Stimulated activated CD8-positive, alpha-beta memory T cell treated with anti-CD3 and anti-CD28 coated beads, Interleukin-7, amount 100 ng/mL, for 24 hours (primary cell): ENCODE measurements around the gene DCN.

Experiments used
- DNase-seq: peaks from one replicate; pipeline ENCODE4 v3.0.0-alpha.2; 2020; ENCODE audit warnings: low read depth

Gene DCN

DNA sequence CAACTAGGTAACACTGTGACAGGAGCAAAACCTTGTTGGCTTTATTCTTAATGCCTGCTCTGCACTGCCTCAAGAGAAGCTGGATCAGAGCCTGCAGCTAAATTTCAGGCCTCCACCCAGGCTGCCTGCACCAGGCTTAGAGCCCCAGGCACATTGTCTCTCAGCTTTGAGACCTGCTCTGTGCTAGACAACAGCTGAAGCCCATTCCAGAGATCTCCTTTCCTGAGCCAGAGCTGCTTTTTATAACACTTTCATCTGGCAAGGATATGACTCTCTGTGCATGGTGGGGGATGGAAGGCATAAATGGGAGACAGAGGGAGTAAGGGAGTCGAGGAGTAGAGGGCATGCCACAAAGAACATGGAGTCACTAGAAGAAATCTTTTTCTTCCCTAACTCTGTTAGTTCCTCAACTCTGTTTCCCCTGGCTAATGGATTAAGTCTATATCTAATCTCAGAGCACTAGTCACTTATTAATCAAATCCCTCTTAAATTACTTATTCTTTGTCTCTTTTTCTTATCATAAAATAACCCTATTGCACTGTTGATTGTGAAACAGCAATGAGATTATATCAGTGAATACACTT is 44.2 kb downstream of the DCN start:
- no peak for DNase-seq

DNA sequence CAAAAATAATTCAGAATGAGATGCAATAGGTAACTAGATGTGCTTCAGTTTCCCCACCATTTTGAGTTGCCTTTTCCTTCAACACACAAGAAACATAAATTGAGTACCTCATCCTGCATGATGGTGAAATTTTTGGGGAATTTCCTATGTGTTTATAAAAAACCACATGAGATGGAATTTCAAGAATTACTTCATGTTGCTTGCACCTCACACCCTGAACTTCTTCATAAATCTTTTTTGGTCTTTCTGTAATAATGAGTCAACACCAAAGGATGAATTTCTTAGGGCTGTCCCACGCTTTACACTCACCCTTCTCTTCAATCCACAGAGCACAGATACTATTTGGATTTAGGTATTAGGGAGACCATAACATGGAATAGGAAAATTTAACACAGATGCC is 48.7 kb downstream of the DCN start:
- DNase-seq: no peak

DNA sequence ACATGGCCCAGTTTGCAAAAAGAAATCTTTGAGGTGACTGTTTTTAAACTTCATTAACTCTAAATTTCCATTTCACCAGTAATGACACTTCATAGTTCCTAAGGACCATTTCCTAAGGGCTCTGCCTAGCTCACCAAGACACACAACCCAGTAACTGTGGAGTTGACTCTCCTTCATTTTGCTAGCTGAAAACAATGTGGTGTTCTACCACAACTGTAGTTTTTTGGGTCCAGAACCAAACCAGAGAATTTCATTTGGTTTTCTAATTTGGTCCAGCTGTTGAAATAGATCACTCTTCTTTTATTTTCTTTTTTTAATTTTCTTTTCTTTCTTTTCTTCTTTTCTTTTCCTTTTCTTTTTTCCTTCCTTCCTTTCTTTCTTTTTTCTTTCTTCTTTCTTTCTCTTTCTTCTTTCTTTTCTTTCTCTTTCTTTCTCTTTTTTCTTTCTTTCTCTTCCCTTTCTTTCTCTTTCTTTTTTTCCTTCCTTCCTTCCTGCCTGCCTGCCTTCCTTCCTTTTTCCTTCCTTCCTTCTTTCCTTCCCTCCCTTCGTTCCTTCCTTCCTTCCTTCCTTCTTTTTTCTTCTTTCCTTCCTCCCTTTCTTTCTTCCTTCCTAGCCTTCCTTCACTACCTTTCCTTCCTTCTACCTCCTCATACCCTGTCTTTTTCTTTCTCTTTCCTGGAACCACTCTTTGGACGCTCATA is 52.8 kb downstream of the DCN start:
- DNase-seq: no peak

DNA sequence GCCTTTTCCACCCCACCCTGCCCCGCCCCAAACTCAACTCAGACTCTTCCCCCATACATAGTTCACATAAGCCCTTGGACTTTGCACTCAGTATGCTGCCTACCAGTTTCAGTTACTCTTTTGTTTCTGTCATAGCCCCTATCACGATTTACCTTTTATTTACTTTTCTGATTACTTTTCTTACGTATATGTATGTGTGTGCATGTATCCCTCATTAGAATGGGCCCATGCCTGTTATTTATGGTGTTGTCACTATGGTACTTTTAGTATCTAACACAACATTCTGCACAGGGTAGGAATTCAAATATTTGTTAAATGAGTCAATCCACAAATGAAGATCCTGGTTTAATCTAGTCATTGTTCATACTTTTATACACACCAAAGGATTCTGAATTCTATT is 54.9 kb downstream of the DCN start:
- no peak for DNase-seq

DNA sequence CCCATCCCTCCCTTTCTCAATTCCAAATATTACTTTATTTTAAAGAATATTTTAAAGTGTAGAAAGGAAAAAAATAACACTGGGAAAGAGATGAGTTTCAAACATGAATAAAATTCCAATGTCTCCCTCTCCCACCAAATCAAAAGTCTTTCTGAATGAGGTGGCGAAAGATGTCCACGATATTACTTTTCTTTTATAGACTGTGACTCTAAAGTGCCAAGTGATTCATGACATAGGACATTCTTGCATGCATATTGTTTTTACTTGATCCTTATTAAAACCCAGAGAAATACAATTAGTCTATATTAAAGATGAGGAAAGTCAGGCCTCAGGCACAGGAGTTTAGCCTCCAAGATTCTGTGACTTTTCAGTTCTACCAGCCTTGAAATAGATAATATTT is 55.3 kb downstream of the DCN start:
- no peak for DNase-seq

DNA sequence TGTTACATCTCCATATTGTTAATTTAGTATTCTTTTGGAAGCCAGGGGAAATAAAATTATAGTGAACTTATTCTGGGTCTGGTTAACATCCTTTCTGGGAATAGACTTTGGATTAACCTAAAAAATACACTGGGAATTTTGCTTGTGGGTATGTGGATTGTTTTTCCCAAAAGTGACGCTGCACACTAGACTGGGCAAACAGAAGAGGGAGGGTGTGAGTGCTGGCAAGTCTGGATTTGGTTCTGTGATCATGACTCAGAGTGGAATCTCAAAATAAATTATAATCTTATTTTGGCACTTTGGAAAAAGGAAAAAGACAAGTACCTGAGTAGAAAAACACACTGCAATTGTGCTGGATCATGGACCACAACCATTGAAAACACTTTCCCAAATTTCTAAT is 56.1 kb downstream of the DCN start:
- no peak for DNase-seq

DNA sequence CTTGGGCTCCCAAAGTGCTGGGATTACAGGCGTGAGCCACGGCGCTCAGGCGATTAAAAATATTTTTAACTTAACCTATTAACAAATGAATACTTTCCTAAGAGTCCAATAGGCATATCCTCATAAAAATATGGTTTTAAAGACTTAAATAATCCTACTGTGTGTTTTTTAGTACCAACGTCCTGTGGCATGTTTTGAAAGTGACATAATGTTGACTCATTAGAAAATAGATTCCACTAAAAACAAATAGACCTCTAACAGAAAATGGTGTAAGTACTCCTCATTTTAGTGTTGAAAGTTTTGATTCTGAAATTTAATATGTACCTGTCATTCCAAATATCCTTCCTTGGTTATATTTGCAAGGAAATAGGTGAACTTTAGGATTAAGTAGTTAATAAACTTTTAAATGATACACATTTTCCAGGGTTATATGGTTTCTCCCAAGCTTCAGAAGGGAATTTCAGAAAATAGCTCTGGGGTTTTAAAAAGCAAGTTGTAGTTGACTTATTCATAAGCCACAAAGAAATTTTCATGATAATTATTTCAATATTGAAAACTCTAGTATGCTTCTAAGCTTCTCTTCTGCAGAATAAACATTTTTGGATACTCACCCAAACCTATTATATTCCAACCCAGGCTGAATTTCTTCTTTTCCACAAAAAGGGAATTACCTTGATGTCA is 59.2 kb downstream of the DCN start:
- no peak for DNase-seq

DNA sequence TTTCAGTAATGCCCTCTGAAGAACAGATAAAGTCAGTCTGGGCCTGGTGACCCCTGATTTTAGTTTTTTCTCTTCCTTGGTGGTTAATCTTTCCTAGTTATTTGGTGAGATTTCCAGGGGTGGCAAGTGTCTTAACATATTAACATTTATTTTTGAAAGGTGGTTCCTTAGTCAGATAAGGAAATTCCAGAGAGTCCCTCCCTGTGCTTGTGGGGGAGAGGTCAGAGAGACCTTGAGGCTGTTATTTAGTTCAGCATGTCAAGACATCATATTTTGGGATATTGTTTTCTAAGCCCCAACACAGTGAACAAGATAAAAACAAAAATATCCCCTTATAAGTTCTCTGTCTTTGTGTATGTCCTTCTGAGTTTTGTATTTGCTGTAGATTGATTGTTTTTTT is 61.8 kb downstream of the DCN start:
- no peak for DNase-seq

DNA sequence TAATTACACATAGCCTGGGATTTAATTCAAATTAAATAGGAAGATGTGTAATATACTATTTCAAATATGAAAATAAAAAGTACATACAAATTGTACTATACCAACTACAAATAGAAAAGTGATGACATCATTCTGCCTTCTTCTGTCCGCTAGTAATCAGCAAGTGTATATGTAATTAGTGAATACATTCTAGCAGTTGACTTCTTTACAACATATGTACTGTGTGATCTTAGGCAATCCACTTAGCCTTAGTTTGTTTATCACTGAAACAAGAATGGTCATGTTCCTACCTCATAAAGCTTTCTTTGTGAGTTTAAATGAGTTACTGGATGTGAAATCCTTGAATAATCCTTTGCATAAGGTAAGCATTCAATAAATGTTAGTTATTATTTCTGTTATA is 63.5 kb downstream of the DCN start:
- DNase-seq: no peak

DNA sequence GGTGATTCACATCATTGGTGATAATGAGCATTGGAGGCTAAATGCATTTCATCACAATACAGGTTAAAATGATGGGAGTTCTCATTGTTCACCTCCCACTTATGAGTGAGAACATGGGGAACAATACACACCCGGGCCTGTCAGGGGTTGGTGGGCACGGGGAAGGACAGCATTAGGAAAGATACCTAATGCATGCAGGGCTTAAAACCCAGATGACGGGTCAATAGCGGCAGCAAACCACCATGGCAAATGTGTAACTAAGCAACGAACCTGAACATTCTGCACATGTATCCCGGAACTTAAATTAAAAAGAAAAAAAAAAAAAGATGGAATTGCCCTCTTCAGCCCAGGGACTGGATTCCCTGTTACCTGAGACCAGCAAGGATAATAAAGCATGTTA is 69.0 kb downstream of the DCN start:
- DNase-seq: no peak

DNA sequence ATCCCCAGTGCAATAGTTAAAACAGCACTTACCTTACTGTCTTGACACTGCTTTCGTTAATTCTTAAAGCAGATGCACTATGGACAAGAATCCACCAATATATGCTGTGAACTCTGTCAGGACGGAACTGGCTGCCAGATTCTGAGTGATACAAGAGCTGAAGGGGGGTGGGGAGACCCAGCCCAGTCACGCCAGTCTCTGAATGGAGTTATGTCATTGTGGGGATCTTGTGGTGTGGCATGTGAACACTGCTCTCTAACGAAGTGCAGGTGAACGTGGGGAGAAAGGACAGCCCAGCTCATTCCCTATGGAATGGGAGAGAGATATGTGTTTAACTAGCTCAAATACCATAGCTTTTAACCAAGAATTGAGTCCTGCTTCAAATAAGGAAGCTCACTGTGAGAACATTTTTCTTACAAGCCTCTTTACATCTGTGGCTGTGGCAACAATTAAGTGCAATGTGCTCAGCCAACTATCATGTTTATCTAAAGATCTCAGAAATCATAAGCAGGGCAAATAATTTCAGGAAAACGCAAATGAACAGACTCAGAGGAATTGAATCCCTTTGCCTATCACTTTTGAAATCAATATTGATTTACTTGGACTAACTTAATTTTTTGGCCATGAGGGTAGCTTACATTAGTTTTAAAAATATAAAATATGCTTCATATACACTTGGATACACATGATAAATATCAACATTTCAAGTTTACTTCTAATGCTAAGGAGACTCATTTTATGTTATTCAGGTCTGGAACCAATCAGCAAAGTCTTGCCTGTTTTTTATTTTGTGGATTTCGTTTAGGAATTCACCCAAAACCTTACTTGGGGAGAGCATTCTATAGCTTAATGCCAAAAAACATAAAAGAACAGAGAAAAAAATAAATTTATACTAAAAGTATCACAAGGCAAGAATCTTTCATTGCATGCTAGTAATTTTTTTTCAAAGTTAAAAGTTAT is 71.0 kb downstream of the DCN start, which contains the start of gene LUM:
TSS of gene LUM (minus strand) at position 129 of the 960 bp plus-strand sequence. CDS start 2,515 bp downstream, outside the sequence.
- DNase-seq: no peak

DNA sequence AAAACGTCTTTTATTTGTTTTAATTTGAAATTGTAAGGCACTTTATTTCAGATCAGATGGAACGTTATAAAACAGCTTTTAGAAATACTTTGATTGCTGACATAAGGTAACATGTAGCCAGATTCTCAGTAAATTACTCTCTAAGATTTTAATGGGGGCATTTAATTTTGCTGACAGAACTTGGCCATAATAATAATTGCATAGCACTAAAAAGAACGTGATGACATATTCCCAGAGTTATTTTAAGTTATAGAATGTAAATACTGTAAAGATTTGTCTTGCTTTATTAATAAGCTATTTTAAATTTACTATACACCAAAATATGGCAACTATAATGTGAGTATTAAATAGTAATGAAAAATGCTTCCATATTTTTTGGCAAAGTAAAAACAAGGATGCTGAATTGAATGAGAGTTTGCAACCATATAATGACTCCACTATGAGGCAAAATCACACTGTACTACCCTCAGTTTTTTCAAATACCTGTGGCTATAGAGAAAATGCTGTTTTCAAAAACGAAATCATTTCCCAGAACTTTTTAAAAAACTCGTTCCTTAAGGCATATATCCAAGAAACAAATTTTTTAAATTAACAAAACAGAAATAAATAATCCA is 72.2 kb downstream of the DCN start:
- no peak for DNase-seq

DNA sequence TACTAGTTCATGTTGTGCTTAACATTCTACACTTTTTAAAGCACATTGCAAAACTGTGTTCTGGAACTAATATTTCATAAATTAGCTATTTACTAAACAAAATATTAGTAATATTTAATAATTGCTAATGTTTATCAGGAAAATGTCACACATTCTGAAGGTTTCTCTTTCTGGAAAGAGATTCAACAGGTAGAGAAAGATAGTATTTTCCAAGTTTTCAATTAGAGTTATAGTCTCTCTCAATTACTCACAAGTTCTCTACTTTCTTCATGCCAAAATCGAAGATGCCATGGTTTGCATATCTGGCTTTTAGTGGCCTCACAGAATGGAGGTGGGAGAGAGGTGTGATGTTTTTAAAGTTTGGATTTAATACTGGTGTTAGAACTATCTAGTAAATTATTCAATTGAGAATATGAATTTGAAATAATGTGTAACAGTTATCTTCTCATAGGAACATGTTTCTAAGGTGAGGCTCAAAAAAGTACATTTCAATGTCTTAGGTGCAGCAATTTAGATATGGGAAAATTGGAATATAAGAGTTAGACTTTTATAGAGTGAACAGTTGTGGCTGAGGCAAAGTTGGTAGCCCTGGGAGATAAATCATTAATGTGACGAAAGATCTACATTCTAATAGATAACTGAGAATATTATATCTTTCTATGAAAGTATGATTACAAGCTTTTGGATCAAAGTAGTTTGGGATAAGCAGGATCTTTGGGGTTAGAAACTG is 72.9 kb downstream of the DCN start:
- DNase-seq: no peak

DNA sequence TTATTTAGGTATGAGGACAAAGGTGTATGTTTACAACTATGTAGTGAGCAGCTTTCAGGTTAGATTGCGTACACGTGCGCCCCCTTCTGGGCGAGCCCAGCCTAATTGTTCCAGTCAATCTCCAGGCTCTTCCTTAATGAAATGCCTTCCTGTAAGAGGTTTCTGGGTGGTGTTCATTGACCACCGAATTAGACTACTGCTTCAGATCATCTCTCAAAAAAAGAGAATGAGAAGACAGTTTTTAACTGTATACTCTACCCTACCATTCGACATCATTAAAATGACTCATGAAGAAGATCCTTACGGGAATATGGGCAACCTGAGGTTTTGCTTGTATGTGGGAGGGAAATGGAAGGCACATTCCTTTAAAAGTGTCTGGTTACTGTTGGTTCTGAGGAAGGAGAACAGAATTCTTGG is 73.5 kb downstream of the DCN start:
- DNase-seq: peak; percentile 27

DNA sequence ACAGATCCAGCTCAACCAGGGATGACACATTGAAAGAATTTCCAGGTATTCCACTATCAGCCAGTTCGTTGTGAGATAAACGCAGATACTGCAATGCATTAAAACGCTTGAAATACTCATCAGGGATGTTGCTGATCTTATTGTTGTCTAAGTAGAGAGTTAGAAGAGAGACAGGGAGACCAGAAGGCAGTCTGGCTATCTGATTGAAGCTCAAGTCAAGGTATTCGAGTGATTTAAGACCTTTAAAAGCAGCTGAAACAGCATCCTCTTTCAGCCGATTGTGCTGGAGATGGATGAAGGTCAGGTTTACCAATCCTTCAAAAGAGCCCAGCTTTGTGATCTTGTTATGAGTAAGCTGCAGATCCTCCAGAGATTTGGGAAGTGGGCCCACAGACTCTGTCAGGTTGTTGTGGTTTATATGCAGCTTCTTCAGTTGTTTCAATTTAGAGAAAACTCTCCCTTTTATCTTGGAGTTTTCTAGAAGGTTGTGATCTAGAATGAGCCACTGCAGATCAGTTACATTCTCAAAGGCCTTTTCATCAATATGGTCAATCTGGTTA is 74.3 kb downstream of the DCN start:
- no peak for DNase-seq

DNA sequence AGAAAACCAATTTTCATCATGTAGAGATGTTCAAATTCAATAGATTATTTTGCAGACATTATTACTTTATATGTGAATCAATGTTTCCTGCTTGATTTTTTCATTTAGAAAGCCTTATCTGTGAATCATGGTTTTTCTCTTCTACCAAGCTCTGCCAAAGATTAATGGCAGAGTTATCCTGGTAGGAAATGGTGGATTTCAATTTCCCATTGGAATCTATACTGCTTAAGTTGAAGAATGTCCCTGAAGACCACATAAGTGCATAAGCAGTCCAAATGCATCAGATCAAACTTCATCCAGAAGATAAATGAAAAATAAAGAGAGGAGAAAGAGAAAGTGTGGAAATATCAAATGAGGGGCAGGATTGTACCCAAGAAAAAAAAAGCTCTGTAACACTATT is 76.3 kb downstream of the DCN start:
- no peak for DNase-seq

DNA sequence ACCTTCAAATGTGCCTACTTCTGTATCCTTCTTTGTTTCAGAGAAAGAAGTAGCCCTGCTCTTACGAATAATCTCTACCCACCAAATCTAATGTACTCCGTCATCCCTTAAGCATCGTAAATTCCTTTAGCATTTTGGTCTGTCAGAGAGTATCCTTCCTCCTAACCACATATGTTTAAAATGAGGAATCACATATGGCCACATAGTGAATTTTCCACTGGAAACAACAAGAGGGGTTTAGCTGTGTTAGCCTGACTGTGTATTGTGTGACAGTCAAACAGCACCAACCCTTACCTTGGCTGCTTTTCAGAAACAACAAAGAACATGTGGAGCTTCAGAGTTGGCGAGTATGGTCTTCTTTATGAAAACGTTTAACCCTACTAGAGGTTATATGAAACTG is 76.8 kb downstream of the DCN start:
- no peak for DNase-seq

DNA sequence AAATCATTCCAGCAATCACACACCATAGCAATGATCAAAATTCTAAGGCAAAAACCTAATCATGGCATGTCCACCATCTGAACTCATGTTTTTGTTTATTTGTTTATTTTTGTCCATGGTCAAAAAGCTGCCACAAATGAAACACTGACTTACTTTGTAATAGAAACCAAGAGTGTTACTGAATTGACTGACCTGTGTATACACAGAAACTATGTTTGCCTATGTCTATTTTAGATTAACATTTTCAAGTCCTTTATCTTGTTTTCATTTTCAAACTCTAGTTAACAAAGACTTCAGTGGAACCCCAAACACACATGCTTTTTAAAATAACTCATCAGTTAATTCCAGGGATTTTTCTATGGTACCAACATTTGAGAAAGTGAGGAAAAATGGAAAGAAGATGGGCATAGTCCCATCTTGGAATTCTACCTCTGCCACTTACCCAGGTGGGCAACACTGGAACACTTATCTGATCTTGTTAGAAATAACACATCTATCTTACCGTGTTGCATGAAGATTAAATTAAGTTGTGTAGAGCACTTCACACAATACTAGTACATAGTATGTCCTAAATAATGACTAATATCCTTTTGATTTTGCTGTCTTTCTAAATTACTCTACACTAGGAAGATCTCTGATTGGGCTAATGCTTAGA is 77.7 kb downstream of the DCN start:
- no peak for DNase-seq

DNA sequence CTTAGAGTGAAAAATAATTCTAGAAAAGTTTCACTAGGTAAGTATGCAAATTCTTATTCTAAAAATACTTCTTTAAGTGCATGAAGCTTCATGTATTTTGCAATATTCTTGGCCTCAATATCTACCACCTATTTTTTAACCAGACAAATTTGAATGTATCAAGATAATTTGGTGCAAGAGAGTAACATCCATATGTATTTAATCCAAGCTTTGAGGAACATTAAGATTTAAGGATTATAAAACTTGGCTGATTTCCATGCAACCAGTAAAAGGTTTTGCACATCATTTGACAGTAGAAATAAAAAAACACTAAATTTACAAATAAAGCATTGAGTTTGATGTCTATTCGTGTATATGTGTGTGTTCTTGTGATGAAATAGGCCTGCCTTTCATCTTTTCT is 79.0 kb downstream of the DCN start:
- DNase-seq: no peak

DNA sequence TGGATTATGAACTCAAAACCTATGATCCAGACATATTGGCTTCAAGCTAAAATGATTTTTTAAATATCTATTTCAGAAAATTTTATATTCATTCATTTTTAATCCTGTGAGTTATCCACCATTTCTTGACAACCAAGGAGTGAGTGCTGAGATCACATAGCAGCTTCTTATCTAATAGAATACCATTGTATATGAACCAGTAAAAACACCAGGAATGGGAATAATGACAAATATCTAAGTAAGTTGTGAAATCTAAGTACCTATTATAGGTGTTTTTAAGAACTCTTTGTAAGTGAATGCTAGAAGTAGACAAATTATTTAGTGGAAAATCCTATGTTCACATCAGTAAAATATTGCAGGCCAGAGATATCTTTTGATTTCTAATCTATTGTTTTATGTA is 79.5 kb downstream of the DCN start:
- DNase-seq: no peak
